Neural progenitor cell (in vitro differentiated cells): ENCODE data around the gene FAM131C.

ENCODE experiments used
- CTCF ChIP-seq: fragments of 200-600 bp; sonication (generic); IDR thresholded peaks from 2 replicates; pipeline ENCODE4 v1.5.1; 2017; ENCODE audit warnings: antibody characterized with exemption, mild to moderate bottlenecking
- EZH2 ChIP-seq: fragments of 200-600 bp; sonication (generic); IDR thresholded peaks from 2 replicates; pipeline ENCODE4 v1.6.1; 2017; ENCODE audit warnings: antibody characterized with exemption, mild to moderate bottlenecking, moderate library complexity
- EZH2phosphoT487 ChIP-seq: fragments of 200-600 bp; sonication (generic); IDR thresholded peaks from 2 replicates; pipeline ENCODE4 v1.6.1; 2017; ENCODE audit warnings: antibody characterized with exemption

GRCh38 chr1:16115468-16115983 lies 42.1 kb upstream of the FAM131C start:
- TF ChIP-seq CTCF, result no peak
- no peak for TF ChIP-seq EZH2
- TF ChIP-seq EZH2phosphoT487, result no peak
